CD4-positive, CD25-positive, alpha-beta regulatory T cell (primary cell): Measurements from ENCODE around the gene MLC1. TPM values are rescaled to one million over a fixed set of nuclear protein-coding genes. Genes with fewer than 3 reads are reported as not detected.

Experiments used
- ATAC-seq, 2 donors: fragments of 150-1000 bp; cut with Tn5 transposase; one replicate each; pipeline ENCODE4 v1.10.0; 2021; ENCODE audit warnings: low read depth in 2 of 2, moderate number of reproducible peaks in 2 of 2, moderate library complexity in 1 of 2
- DNase-seq, 3 donors: peaks; one replicate each; pipeline versions ENCODE4 v3.0.0 to v3.0.0-alpha.2; 2012 to 2022; ENCODE audit warnings: mixed read lengths in 1 of 3
- H3K27ac ChIP-seq: one replicate; pipeline ENCODE4 v1.7.0; 2013; ENCODE audit warnings: mild to moderate bottlenecking, low read length; ENCODE audit not compliant: insufficient read depth, poor library complexity, severe bottlenecking
- H3K27me3 ChIP-seq: one replicate; pipeline ENCODE4 v1.7.0; 2013; ENCODE audit warnings: low read length; ENCODE audit not compliant: control insufficient read depth, insufficient read depth
- H3K36me3 ChIP-seq: one replicate; pipeline ENCODE4 v1.7.0; 2013; ENCODE audit warnings: mild to moderate bottlenecking, low read length, moderate library complexity; ENCODE audit not compliant: control insufficient read depth, insufficient read depth
- H3K4me1 ChIP-seq: 2 replicates; pipeline ENCODE4 v1.7.0; 2013; ENCODE audit warnings: mild to moderate bottlenecking, low read length; ENCODE audit not compliant: insufficient read depth, control insufficient read depth, poor library complexity, severe bottlenecking
- H3K4me3 ChIP-seq: one replicate; pipeline ENCODE4 v1.7.0; 2013; ENCODE audit warnings: low read depth, mild to moderate bottlenecking, low read length, moderate library complexity
- H3K9me3 ChIP-seq, 2 experiments: 1 replicate in 1 of 2; 2 replicates in 1 of 2; pipeline ENCODE4 v1.7.0; 2013; ENCODE audit warnings: low read length in 2 of 2, mild to moderate bottlenecking in 1 of 2, moderate library complexity in 1 of 2; ENCODE audit not compliant: control insufficient read depth in 2 of 2
- H3K27ac Mint-ChIP-seq, 3 donors: one replicate each; pipeline ENCODE4 v1.8.0; 2020 to 2022; ENCODE audit warnings: mild to moderate bottlenecking in 3 of 3, mixed read lengths in 3 of 3, moderate library complexity in 2 of 3
- H3K27me3 Mint-ChIP-seq: one replicate; pipeline ENCODE4 v1.8.0; 2022; ENCODE audit warnings: mild to moderate bottlenecking, mixed read lengths
- H3K36me3 Mint-ChIP-seq: one replicate; pipeline ENCODE4 v1.8.0; 2020; ENCODE audit warnings: mixed read lengths
- H3K4me1 Mint-ChIP-seq, 4 donors: one replicate each; pipeline ENCODE4 v1.8.0; 2020 to 2022; ENCODE audit warnings: mixed read lengths in 4 of 4, mild to moderate bottlenecking in 1 of 4
- H3K4me3 Mint-ChIP-seq, 4 donors: one replicate each; pipeline ENCODE4 v1.8.0; 2020 to 2022; ENCODE audit warnings: mild to moderate bottlenecking in 4 of 4, mixed read lengths in 4 of 4, moderate library complexity in 3 of 4
- H3K9me3 Mint-ChIP-seq, 7 donors: one replicate each; pipeline ENCODE4 v1.8.0; 2020 to 2022; ENCODE audit warnings: mixed read lengths in 7 of 7, mild to moderate bottlenecking in 3 of 7, moderate library complexity in 2 of 7
- polyA plus RNA-seq, 4 donors: library from polyadenylated mRNA; unstranded; fragments of 300-500 nt; fragmentation: Illumina TruSeq; gene quantifications; one replicate each; pipeline ENCODE4 v1.2.3, GENCODE V29; 2021
- total RNA-seq: library from RNA; stranded (reverse); gene quantifications from one replicate; pipeline ENCODE4 v1.2.3, GENCODE V29; 2022

MLC1 gene
- total and polyA plus RNA-seq, 5 donors from 2014 or later, result 0.20 to 1.1 (median 0.57) TPM; not detected in 1

DNA sequence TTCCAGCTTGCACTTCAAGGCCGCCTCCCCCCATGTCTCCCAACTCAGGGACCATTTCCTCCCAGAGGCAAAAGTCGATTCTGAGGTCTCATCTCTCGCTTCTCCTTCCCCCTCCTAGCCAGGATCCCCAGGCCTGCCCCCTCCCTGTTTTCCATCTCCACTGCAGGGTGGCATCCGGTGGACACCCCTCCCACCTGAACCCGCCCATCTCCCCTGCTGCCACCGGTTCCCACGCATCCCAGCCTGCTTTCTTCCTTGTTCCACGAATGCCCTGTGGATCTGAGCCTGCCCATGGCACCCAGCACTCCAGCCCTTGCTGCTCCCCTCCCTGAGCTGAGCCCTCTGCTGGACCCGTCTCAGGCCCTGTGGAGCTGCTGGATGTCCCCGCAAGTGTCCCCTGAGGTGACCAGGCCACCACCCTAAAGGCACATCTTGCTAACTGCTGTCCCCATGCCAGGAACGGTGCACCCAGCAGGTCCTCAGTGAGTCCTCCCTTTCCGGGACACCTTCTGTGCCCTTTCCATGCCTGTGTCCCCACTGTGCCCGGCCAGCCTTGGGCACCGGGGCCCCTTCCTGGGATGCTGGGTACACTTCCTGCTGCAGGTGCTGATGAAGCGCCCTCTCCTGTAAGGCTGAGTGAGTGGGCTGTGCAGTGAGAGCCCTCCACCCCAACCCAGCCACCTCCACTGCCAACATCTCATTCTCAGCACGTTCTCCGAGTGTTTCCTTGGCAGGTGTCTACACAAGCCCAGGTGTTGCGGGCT is 73.6 kb downstream of the MLC1 start:
- Histone ChIP-seq H3K9me3 (no peaks in the 10 kb centered on the region), H3K4me3 (no peak overlapping the region), H3K27me3 (no peaks in the 10 kb centered on the region), H3K4me1 (peaks cover 54% of the 10 kb centered on the region), H3K27ac (peak overlapping the region; percentile 77), H3K36me3 (no peaks in the 10 kb centered on the region)
- ATAC-seq (no peak), DNase-seq (no peak)
- peak overlapping the region; percentile 29 to 89 (median 76) for H3K27ac Mint-ChIP-seq
- H3K36me3 Mint-ChIP-seq, result no peaks in the 10 kb centered on the region
- no peaks in the 10 kb centered on the region for H3K9me3 Mint-ChIP-seq
- H3K27me3 Mint-ChIP-seq, result peaks cover 4% of the 10 kb centered on the region
- H3K4me3 Mint-ChIP-seq, result peak overlapping the region; percentile 56 to 79 (median 70)
- H3K4me1 Mint-ChIP-seq, result peaks cover 0 to 28% (median 5%) of the 10 kb centered on the region in 4 donors

DNA sequence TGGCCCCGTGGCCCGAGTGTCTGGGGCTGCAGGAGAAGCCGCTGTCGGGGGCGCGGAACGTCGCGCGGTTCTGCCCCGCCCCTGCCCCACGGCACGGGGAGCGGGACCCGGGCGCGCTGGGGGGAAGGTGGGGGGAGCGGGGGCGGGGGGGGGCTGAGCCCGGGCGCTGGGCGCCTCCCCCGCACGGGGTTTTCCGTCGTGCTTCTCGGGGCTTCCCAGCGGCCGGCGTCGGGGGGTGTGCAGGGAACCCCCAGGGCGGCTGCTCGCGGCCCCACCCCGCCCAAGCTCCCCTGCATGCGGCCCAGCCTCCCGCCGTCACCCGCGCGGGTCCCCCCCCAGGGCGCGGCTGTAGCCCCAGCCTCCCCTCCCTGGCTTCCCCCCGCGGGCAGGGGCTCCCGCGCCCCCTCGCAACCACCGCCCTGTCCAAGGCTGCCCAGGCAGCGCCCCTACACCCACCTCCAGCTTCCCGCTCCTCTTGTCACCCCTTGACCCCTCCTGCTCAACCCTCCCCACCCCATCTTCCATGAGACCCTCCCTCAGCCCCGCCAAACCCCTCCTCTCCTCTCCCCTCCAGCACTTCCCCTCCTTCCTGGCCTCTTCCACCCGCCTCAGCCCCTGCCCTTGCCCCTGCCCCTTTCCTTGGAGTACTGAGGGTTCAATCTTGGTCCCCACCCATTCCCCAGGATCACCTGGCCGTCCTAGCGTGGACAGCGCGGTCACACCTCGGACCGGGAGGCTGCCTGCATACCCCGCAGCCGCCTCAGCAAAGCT is 74.4 kb downstream of the MLC1 start:
- Histone ChIP-seq H3K36me3 (no peaks in the 10 kb centered on the region), H3K4me3 (no peak overlapping the region), H3K4me1 (peaks cover 46% of the 10 kb centered on the region), H3K9me3 (no peaks in the 10 kb centered on the region), H3K27ac (peak overlapping the region; percentile 77), H3K27me3 (no peaks in the 10 kb centered on the region)
- Mint-ChIP-seq H3K27ac (peak overlapping the region; percentile 29 to 74 (median 55)), H3K4me3 (peak overlapping the region in 3 of 4 donors; percentile 44 to 79 (median 68)), H3K4me1 (peaks cover 0 to 25% (median 5%) of the 10 kb centered on the region in 4 donors), H3K36me3 (no peaks in the 10 kb centered on the region), H3K27me3 (peaks cover 4% of the 10 kb centered on the region), H3K9me3 (no peaks in the 10 kb centered on the region)
- ATAC-seq (peak; percentile 39 to 52), DNase-seq (peak in 2 of 3 donors; percentile 47 to 63)

DNA sequence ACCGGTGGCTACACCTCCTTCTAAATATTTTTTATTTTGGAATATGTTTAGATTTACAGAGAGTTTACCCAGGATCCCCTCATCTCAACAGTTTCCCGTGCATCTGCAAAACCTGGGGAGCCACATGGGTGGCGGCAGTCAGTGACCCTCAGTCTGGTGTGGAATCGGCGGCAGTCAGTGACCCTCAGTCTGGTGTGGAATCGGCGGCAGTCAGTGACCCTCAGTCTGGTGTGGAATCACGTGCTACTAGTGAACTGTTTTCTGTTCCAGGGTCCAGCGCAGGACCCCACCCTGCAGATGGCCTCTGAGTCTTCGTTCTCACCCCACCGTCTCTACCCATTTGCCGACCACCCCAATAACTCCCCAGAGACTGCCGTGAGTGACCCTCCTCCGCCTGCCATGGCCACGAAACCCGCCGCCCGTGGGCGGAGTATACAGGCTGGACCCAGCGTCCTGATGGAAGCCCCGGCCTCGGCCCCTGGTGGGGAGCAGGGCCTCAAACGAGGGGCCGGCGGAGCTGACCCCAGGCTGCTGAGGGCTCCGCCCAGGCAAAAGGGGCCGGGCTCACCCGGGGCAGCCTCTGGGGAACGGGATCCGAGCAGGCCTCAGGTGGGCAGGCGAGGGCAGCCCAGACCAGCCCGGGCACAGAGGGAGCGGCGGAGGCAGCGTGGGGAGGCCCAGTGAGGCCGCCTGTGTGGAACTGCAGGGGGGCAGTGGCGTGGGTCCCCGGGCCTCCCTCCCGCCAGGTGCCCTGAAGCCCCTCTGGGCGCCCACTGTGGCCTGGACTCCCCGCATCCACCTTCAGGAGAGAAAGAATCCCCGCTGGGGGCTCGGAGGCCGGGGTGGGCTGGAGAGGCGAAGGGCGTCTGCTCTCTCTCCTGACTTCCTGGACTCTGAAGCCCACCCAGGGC is 75.2 kb downstream of the MLC1 start:
- H3K27ac Mint-ChIP-seq, result peak overlapping the region in 1 of 3 donors; percentile 69

More for the DNA sequence above, 75.2 kb downstream of the MLC1 start:
- no peaks in the 10 kb centered on the region for H3K9me3 Mint-ChIP-seq
- peak overlapping the region in 3 of 4 donors; percentile 31 to 63 (median 51) for H3K4me3 Mint-ChIP-seq
- peaks cover 0 to 25% (median 5%) of the 10 kb centered on the region in 4 donors for H3K4me1 Mint-ChIP-seq
- ATAC-seq (no peak), DNase-seq (no peak)
- no peaks in the 10 kb centered on the region for H3K36me3 Mint-ChIP-seq
- Histone ChIP-seq H3K4me1 (peaks cover 40% of the 10 kb centered on the region), H3K27me3 (no peaks in the 10 kb centered on the region), H3K4me3 (no peak overlapping the region), H3K27ac (no peak overlapping the region), H3K36me3 (no peaks in the 10 kb centered on the region), H3K9me3 (no peaks in the 10 kb centered on the region)
- H3K27me3 Mint-ChIP-seq, result peaks cover 4% of the 10 kb centered on the region

Other genes starting within 250 kb of the MLC1 start
- 17.1 TPM for gene ZBED4, start 231.6 kb downstream of the MLC1 start, total RNA-seq
- 1 to 10 TPM; 6.1 to 7.4 (median 6.9) TPM for gene ZBED4, start 231.6 kb downstream of the MLC1 start, polyA plus RNA-seq
- 18.1 TPM for gene ALG12, start 167.0 kb downstream of the MLC1 start, total RNA-seq
- 10 to 100 TPM; 12.6 to 16.9 (median 15.0) TPM for gene ALG12, start 167.0 kb downstream of the MLC1 start, polyA plus RNA-seq
- 37.8 TPM for gene CRELD2, start 166.8 kb downstream of the MLC1 start, total RNA-seq
- 10 to 100 TPM; 22.4 to 38.2 (median 31.8) TPM for gene CRELD2, start 166.8 kb downstream of the MLC1 start, polyA plus RNA-seq
- 294 TPM for gene PIM3, start 124.7 kb downstream of the MLC1 start, total RNA-seq
- gene PIM3, start 124.7 kb downstream of the MLC1 start, polyA plus RNA-seq, result 10 to 100 TPM; 34.0 to 47.1 (median 40.3) TPM
- gene IL17REL, start 72.7 kb downstream of the MLC1 start, total RNA-seq, result 0.57 TPM
- under 1 TPM in 1 of 4 donors, not detected in 3; 0.07 TPM for gene IL17REL, start 72.7 kb downstream of the MLC1 start, polyA plus RNA-seq
- not detected for gene TTLL8, start 27.1 kb downstream of the MLC1 start, total RNA-seq
- gene TTLL8, start 27.1 kb downstream of the MLC1 start, polyA plus RNA-seq, result not detected
- not detected for gene MOV10L1, start 4.6 kb upstream of the MLC1 start, total RNA-seq
- gene MOV10L1, start 4.6 kb upstream of the MLC1 start, polyA plus RNA-seq, result not detected
- gene PANX2, start 85.3 kb upstream of the MLC1 start, total RNA-seq, result not detected
- not detected for gene PANX2, start 85.3 kb upstream of the MLC1 start, polyA plus RNA-seq
- gene TRABD, start 100.5 kb upstream of the MLC1 start, total RNA-seq, result 115 TPM
- gene TRABD, start 100.5 kb upstream of the MLC1 start, polyA plus RNA-seq, result 10 to 100 TPM; 33.0 to 47.6 (median 38.5) TPM
- gene SELENOO, start 115.6 kb upstream of the MLC1 start, total RNA-seq, result 31.9 TPM
- gene SELENOO, start 115.6 kb upstream of the MLC1 start, polyA plus RNA-seq, result 1 to 10 TPM; 1.8 to 6.5 (median 3.3) TPM
- 132 TPM for gene TUBGCP6, start 159.6 kb upstream of the MLC1 start, total RNA-seq
- 10 to 100 TPM; 14.0 to 16.3 (median 14.2) TPM for gene TUBGCP6, start 159.6 kb upstream of the MLC1 start, polyA plus RNA-seq
- gene HDAC10, start 165.8 kb upstream of the MLC1 start, total RNA-seq, result 125 TPM
- gene HDAC10, start 165.8 kb upstream of the MLC1 start, polyA plus RNA-seq, result 10 to 100 TPM in 1 of 4 donors, 1 to 10 TPM in 3; 6.0 to 12.5 (median 7.3) TPM
- gene MAPK12, start 176.3 kb upstream of the MLC1 start, total RNA-seq, result 2.0 TPM
- gene MAPK12, start 176.3 kb upstream of the MLC1 start, polyA plus RNA-seq, result under 1 TPM in 2 of 4 donors, not detected in 2; 0.03 to 0.05 TPM
- 9.3 TPM for gene MAPK11, start 185.0 kb upstream of the MLC1 start, total RNA-seq
- gene MAPK11, start 185.0 kb upstream of the MLC1 start, polyA plus RNA-seq, result under 1 TPM; 0.10 to 0.52 (median 0.21) TPM
- gene PLXNB2, start 222.2 kb upstream of the MLC1 start, total RNA-seq, result 3.7 TPM
- under 1 TPM in 3 of 4 donors, not detected in 1; 0.36 to 0.67 (median 0.42) TPM for gene PLXNB2, start 222.2 kb upstream of the MLC1 start, polyA plus RNA-seq
- gene DENND6B, start 241.6 kb upstream of the MLC1 start, total RNA-seq, result 2.1 TPM
- under 1 TPM; 0.48 to 0.69 (median 0.53) TPM for gene DENND6B, start 241.6 kb upstream of the MLC1 start, polyA plus RNA-seq